ENCODE data around the gene ANKHD1. TPM values are rescaled to one million over a fixed set of nuclear protein-coding genes. Genes with fewer than 3 reads are reported as not detected.
A peak's percentile ranks its signal among the peaks of the same experiment; 100 is the strongest.

The ANKHD1 gene
- total and polyA plus RNA-seq, 9 of the 15 experiments (the other 6 are each of a cell fraction or from before 2014, with no cell fraction given): 38.9 to 138 (median 78.7) TPM

GRCh38 chr5:140432916-140433315 is 31.3 kb downstream of the ANKHD1 start:
- CTCF ChIA-PET (ENCODE audit: low intra/inter-chr PET ratio): no interaction called here
- Histone ChIP-seq H4K20me1 (replicated peaks; ENCODE audit: control insufficient read depth, insufficient read depth, low read length) (no peaks in the 10 kb centered on the region; the same call in none of the 2 replicates), H2AFZ (ENCODE audit: low read depth, low read length) (no peak overlapping the region), H3K4me1 (replicated peaks in 1 of 2; ENCODE audit: control insufficient read depth in 2 of 2, insufficient read depth in 2 of 2, low read length in 2 of 2) (peaks cover 8 to 15% of the 10 kb centered on the region in 2 experiments), H3K27me3 (ENCODE audit: control insufficient read depth in 2 of 2, insufficient read depth in 2 of 2, low read length in 2 of 2) (no peaks in the 10 kb centered on the region), H3K9me3 (replicated peaks; ENCODE audit: control insufficient read depth, insufficient read depth, low read depth, low read length) (no peaks in the 10 kb centered on the region), H3K27ac (ENCODE audit: extremely low read depth, low read depth, low read length) (peak overlapping the region; percentile 42; the same call in 2 of the 3 replicates), H3K9ac (ENCODE audit: insufficient read depth in 1 of 2, low read depth in 2 of 2, low read length in 2 of 2) (peak overlapping the region; percentile 7 to 34; a peak in 2 of 4 replicates), H3K79me2 (ENCODE audit: control insufficient read depth, insufficient read depth, low read length) (peaks cover 77% of the 10 kb centered on the region), H3K4me2 (ENCODE audit: insufficient read depth, low read length) (peak overlapping the region; percentile 54), H3K9me1 (ENCODE audit: control insufficient read depth, insufficient read depth, low read length) (no peaks in the 10 kb centered on the region), H3K4me3 (no peak overlapping the region), H3K36me3 (ENCODE audit: control insufficient read depth, insufficient read depth, low read length) (peaks cover 29% of the 10 kb centered on the region)
- ATAC-seq (peak; percentile 76), FAIRE-seq (peak; percentile 26), DNase-seq (ENCODE audit: extremely low read depth in 1 of 4, low spot score in 3 of 4) (peak in 2 of 4 experiments; percentile 28 to 48)
- WGBS (ENCODE audit: insufficient coverage, low coverage, missing lambda C conversion rate): 26% methylated on average over 4 of the region's 8 CpGs
- BruUV-seq (replicated peaks): no TSS peak
- intact Hi-C loops (cut with micrococcal nuclease): no loop called here
- TF ChIP-seq SMARCA4 (IDR thresholded peaks at IDR 0.05): 0 out of 2 replicates have a peak, but pooled peaks have one; percentile 15
- no peak for TF ChIP-seq HOMEZ (CRISPR knock-in tag; IDR thresholded peaks at IDR 0.05)
- TF ChIP-seq, protein P1, sequence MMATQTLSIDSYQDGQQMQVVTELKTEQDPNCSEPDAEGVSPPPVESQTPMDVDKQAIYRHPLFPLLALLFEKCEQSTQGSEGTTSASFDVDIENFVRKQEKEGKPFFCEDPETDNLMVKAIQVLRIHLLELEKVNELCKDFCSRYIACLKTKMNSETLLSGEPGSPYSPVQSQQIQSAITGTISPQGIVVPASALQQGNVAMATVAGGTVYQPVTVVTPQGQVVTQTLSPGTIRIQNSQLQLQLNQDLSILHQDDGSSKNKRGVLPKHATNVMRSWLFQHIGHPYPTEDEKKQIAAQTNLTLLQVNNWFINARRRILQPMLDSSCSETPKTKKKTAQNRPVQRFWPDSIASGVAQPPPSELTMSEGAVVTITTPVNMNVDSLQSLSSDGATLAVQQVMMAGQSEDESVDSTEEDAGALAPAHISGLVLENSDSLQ (IDR thresholded peaks at IDR 0.05): no peak
- peak; percentile 75 for TF ChIP-seq VEZF1 (CRISPR knock-in tag; IDR thresholded peaks at IDR 0.05)
- peak; percentile 82; the same call in 1 of the 2 replicates for TF ChIP-seq ZNF740 (CRISPR knock-in tag; IDR thresholded peaks at IDR 0.05)
- peak in 1 of 2 experiments; percentile 78; a peak in 2 of 4 replicates for TF ChIP-seq ZNF740 (tag; IDR thresholded peaks at IDR 0.05)
- peak; percentile 23; the same call in 1 of the 2 replicates for TF ChIP-seq ARID1B (IDR thresholded peaks at IDR 0.05)
- TF ChIP-seq DPF2 (IDR thresholded peaks at IDR 0.05): peak; percentile 21; the same call in 1 of the 2 replicates
- POLR2A ChIA-PET: interaction anchor here (1.2 kb wide), 1 partner anchor 9 kb away, joined by 3 read pairs; no protein-coding TSS in a partner anchor
- in situ Hi-C loops (cut with MboI): no loop called here
